HCT116 (cell line): ENCODE measurements around the gene MRAS. TPM values are rescaled to one million over a fixed set of nuclear protein-coding genes. Genes with fewer than 3 reads are reported as not detected.
"Not testable (repeated sequence)": the region's sequence is repeated elsewhere in the genome, so short reads cannot be mapped to it uniquely, and the experiment has no call there.

ENCODE experiments used
- ATAC-seq: fragments of 200-7000 bp; cut with Tn5 transposase; 2 replicates; pipeline ENCODE4 v1.9.1; 2020; ENCODE audit warnings: mild to moderate bottlenecking, moderate library complexity
- BruUV-seq: library from RNA; stranded (reverse); fragments of 400-500 nt; replicated peaks from 2 replicates; lab custom pipeline; 2021; lab: Mats Ljungman, UMichigan
- CTCF ChIA-PET: fragments of 300-600 bp; sonication (Branson Sonifier 250); formaldehyde crosslinking; loops from one replicate; lab custom pipeline; 2021; ENCODE audit warnings: antibody characterized with exemption; lab: Charles Lee
- POLR2A ChIA-PET: fragments of 300-600, 350-600 bp; sonication (Branson Sonifier 250); formaldehyde crosslinking; loops from one replicate; lab custom pipeline; 2021; ENCODE audit warnings: antibody characterized with exemption; lab: Charles Lee
- RAD21 ChIA-PET, 2 experiments: fragments of 300-600 bp; sonication (Branson Sonifier 250); formaldehyde crosslinking; loops; one replicate each; lab custom pipeline; 2023; ENCODE audit warnings: low total read pairs in 2 of 2; ENCODE audit not compliant: uncharacterized antibody in 2 of 2, unreplicated experiment in 2 of 2, low non-redundant PET in 1 of 2; lab: Charles Lee
- DNase-seq: peaks from one replicate; pipeline ENCODE4 v3.0.0-alpha.2; 2010; ENCODE audit warnings: low read depth, low spot score
- H2AFZ ChIP-seq: fragments of 200-600 bp; shearing (Covaris generic), sonication (generic); 2 replicates; pipeline ENCODE4 v1.6.1; 2017; ENCODE audit warnings: low read depth, mixed run types, mixed read lengths, antibody characterized with exemption, low read length; ENCODE audit not compliant: poor library complexity, severe bottlenecking
- H3K27ac ChIP-seq: 2 replicates; pipeline ENCODE4 v1.5.1; 2012; ENCODE audit warnings: low read depth, low read length
- H3K27me3 ChIP-seq: fragments of 200-600 bp; sonication (generic); 2 replicates; pipeline ENCODE4 v1.6.1; 2016; ENCODE audit warnings: mixed run types, low read length, mixed read lengths; ENCODE audit not compliant: insufficient read depth
- H3K36me3 ChIP-seq, 2 experiments: fragments of 200-500 bp in 1 of 2; fragments of 200-600 bp in 1 of 2; sonication (Bioruptor generic) in 1 of 2; sonication (generic) in 1 of 2; 2 replicates each; pipeline versions ENCODE4 v1.5.1 to v1.6.1; 2014 to 2016; ENCODE audit warnings: low read length in 2 of 2, inconsistent platforms in 1 of 2, mixed read lengths in 1 of 2, mixed run types in 1 of 2; ENCODE audit not compliant: insufficient read depth in 2 of 2, control insufficient read depth in 1 of 2
- H3K4me1 ChIP-seq, 2 experiments: fragments of 200-600 bp in 1 of 2; sonication (generic) in 1 of 2; 2 replicates each; pipeline versions ENCODE4 v1.5.1 to v1.6.1; 2012 to 2017; ENCODE audit warnings: low read length in 2 of 2, inconsistent platforms in 1 of 2, mild to moderate bottlenecking in 1 of 2, mixed read lengths in 1 of 2, mixed run types in 1 of 2, moderate library complexity in 1 of 2; ENCODE audit not compliant: insufficient read depth in 2 of 2, control insufficient read depth in 1 of 2
- H3K4me2 ChIP-seq: fragments of 200-600 bp; sonication (generic); 2 replicates; pipeline ENCODE4 v1.6.1; 2017; ENCODE audit warnings: mixed run types, low read length, mixed read lengths
- H3K4me3 ChIP-seq, 2 experiments: fragments of 200-600 bp in 1 of 2; sonication (generic) in 1 of 2; replicated peaks in 1 of 2; 2 replicates each; pipeline ENCODE4 v1.5.1; 2011 to 2016; ENCODE audit warnings: low read length in 2 of 2, control low read depth in 1 of 2, low read depth in 1 of 2, mild to moderate bottlenecking in 1 of 2, mixed read lengths in 1 of 2, mixed run types in 1 of 2
- H3K79me2 ChIP-seq: fragments of 200-600 bp; sonication (generic); 2 replicates; pipeline ENCODE4 v1.6.1; 2017; ENCODE audit warnings: mild to moderate bottlenecking, mixed run types, low read length, moderate library complexity, mixed read lengths; ENCODE audit not compliant: insufficient read depth
- H3K9ac ChIP-seq: fragments of 200-600 bp; sonication (generic); 2 replicates; pipeline ENCODE4 v1.6.1; 2016; ENCODE audit warnings: low read length, mixed read lengths
- H3K9me2 ChIP-seq: fragments of 200-600 bp; sonication (generic), shearing (Covaris generic); 2 replicates; pipeline ENCODE4 v1.6.1; 2017; ENCODE audit warnings: mixed run types, mild to moderate bottlenecking, moderate library complexity; ENCODE audit not compliant: insufficient read depth
- H3K9me3 ChIP-seq, 2 experiments: fragments of 200-500 bp in 1 of 2; fragments of 200-600 bp in 1 of 2; sonication (Bioruptor generic) in 1 of 2; sonication (generic) in 1 of 2; 2 replicates each; pipeline ENCODE4 v1.6.1; 2014 to 2017; ENCODE audit warnings: low read length in 2 of 2, mixed read lengths in 2 of 2, inconsistent platforms in 1 of 2, low read depth in 1 of 2, mild to moderate bottlenecking in 1 of 2, mixed run types in 1 of 2, moderate library complexity in 1 of 2; ENCODE audit not compliant: control insufficient read depth in 1 of 2, insufficient read depth in 1 of 2
- H4K20me1 ChIP-seq: fragments of 200-600 bp; sonication (generic), shearing (Covaris generic); 2 replicates; pipeline ENCODE4 v1.6.1; 2017; ENCODE audit warnings: mixed run types, mild to moderate bottlenecking, moderate library complexity; ENCODE audit not compliant: insufficient read depth
- CBX3 ChIP-seq: IDR thresholded peaks from 2 replicates; pipeline ENCODE4 v1.6.1; 2012; ENCODE audit warnings: low read depth
- EGR1 ChIP-seq: IDR thresholded peaks from 2 replicates; pipeline ENCODE4 v1.6.1; 2012; ENCODE audit warnings: low read depth
- ELF1 ChIP-seq: IDR thresholded peaks from 2 replicates; pipeline ENCODE4 v1.6.1; 2012; ENCODE audit warnings: low read depth, borderline replicate concordance
- EZH2 ChIP-seq: fragments of 200-600 bp; sonication (generic); IDR thresholded peaks from 2 replicates; pipeline ENCODE4 v1.6.1; 2017; ENCODE audit warnings: antibody characterized with exemption, mixed run types
- EZH2phosphoT487 ChIP-seq: fragments of 200-600 bp; IDR thresholded peaks from 2 replicates; pipeline ENCODE4 v1.6.1; 2018; ENCODE audit warnings: antibody characterized with exemption, borderline replicate concordance
- FOSL1 ChIP-seq: IDR thresholded peaks from 2 replicates; pipeline ENCODE4 v1.6.1; 2012; ENCODE audit warnings: low read depth
- RAD21 ChIP-seq: IDR thresholded peaks from 2 replicates; pipeline ENCODE4 v1.6.1; 2012; ENCODE audit warnings: low read depth, mild to moderate bottlenecking
- SIN3A ChIP-seq: IDR thresholded peaks from 2 replicates; pipeline ENCODE4 v1.6.1; 2012; ENCODE audit warnings: low read depth
- SRF ChIP-seq: IDR thresholded peaks from 2 replicates; pipeline ENCODE4 v1.6.1; 2012; ENCODE audit warnings: low read depth
- TCF7L2 ChIP-seq: IDR thresholded peaks from 2 replicates; pipeline ENCODE4 v1.7.0; 2011; ENCODE audit warnings: borderline replicate concordance, inconsistent platforms; ENCODE audit not compliant: insufficient read depth, insufficient read length; ENCODE audit errors: extremely low read depth
- YY1 ChIP-seq: IDR thresholded peaks from 2 replicates; pipeline ENCODE4 v1.6.1; 2011; ENCODE audit warnings: low read length, low read depth, moderate library complexity, mild to moderate bottlenecking; ENCODE audit not compliant: insufficient replicate concordance; ENCODE audit errors: extremely low read depth
- ZFX ChIP-seq: fragments of 450-650 bp; IDR thresholded peaks from 2 replicates; pipeline ENCODE4 v1.6.1; 2017
- intact Hi-C: fragments of 100-400 bp; cut with micrococcal nuclease; formaldehyde crosslinking; loops from 2 replicates; pipeline ENCODE4 v1.10.0; 2022
- total RNA-seq: library from RNA; stranded (reverse); gene quantifications from one replicate; pipeline ENCODE4 v1.2.1, GENCODE V29; 2021; ENCODE audit not compliant: unreplicated experiment
- TF ChIP-seq, protein P1 (sequence below), 3 experiments: fragments of 200-600 bp in 1 of 3; sonication (generic) in 1 of 3; IDR thresholded peaks in 2 of 3; conservative IDR thresholded peaks in 1 of 3; 2 replicates each; pipeline ENCODE4 v1.5.1; 2012 to 2017; ENCODE audit warnings: low read depth in 2 of 3, low read length in 2 of 3, antibody characterized with exemption in 1 of 3, borderline replicate concordance in 1 of 3, control low read depth in 1 of 3, mild to moderate bottlenecking in 1 of 3, mixed read lengths in 1 of 3, mixed run types in 1 of 3, moderate library complexity in 1 of 3; ENCODE audit not compliant: insufficient read depth in 1 of 3

MRAS gene
- total RNA-seq, 1 experiment from 2014 or later, result 13.5 TPM

DNA sequence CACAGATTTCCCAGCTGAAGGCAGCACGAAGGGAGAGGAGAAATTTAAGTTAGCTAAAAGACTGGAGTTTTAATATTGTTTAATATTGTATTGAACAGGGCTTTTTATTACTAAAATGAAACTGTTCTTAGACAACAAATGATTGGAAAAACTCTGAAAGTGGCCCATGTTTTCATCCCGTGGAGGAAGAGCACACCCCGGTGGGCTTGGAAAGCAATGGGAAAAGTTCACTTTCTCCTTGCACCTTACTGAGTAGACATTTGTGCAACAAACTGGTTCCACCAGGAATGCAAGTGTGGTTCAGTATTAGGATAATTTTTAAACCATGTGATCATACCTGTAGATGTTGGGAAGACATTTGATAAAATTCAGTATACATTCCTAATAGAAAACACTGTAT lies 77.8 kb downstream of the MRAS start:
- no TSS peak for BruUV-seq
- peak; percentile 76 for ATAC-seq
- Histone ChIP-seq H3K27me3 (no peaks in the 10 kb centered on the region), H2AFZ (peak overlapping the region; percentile 67), H3K9me2 (no peaks in the 10 kb centered on the region), H3K4me1 (no peaks in the 10 kb centered on the region), H3K4me2 (no peak overlapping the region), H3K79me2 (no peaks in the 10 kb centered on the region), H3K27ac (no peak overlapping the region), H3K9me3 (no peaks in the 10 kb centered on the region), H3K4me3 (no peak overlapping the region), H3K36me3 (no peaks in the 10 kb centered on the region), H4K20me1 (no peaks in the 10 kb centered on the region), H3K9ac (no peak overlapping the region)
- ChIA-PET POLR2A (no interaction called here), RAD21 (no interaction called here), CTCF (interaction anchor here (0.9 to 1.6 kb wide), 4 partner anchors 9 to 497 kb away, joined by 3 to 7 read pairs (median 4); no protein-coding TSS in a partner anchor)
- TF ChIP-seq EZH2phosphoT487 (no peak), ELF1 (no peak), TCF7L2 (no peak), RAD21 (peak; percentile 86), ZFX (no peak), EGR1 (no peak), SIN3A (no peak), CBX3 (no peak), EZH2 (no peak), SRF (no peak), FOSL1 (no peak), YY1 (no peak)
- TF ChIP-seq, protein P1, sequence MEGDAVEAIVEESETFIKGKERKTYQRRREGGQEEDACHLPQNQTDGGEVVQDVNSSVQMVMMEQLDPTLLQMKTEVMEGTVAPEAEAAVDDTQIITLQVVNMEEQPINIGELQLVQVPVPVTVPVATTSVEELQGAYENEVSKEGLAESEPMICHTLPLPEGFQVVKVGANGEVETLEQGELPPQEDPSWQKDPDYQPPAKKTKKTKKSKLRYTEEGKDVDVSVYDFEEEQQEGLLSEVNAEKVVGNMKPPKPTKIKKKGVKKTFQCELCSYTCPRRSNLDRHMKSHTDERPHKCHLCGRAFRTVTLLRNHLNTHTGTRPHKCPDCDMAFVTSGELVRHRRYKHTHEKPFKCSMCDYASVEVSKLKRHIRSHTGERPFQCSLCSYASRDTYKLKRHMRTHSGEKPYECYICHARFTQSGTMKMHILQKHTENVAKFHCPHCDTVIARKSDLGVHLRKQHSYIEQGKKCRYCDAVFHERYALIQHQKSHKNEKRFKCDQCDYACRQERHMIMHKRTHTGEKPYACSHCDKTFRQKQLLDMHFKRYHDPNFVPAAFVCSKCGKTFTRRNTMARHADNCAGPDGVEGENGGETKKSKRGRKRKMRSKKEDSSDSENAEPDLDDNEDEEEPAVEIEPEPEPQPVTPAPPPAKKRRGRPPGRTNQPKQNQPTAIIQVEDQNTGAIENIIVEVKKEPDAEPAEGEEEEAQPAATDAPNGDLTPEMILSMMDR (IDR thresholded peaks at IDR 0.05 in 2 of 3, conservative IDR thresholded peaks at IDR 0.05 in 1 of 3; ENCODE audit: borderline replicate concordance in 1 of 3, insufficient read depth in 1 of 3, low read depth in 2 of 3, low read length in 2 of 3), result peak; percentile 54 to 68 (median 65); a peak in 5 of 6 replicates
- DNase-seq, result peak; percentile 28
- intact Hi-C loops, result loop anchor here (1.0 to 2.0 kb wide), 3 partner anchors 94 to 357 kb away; no protein-coding TSS in a partner anchor

DNA sequence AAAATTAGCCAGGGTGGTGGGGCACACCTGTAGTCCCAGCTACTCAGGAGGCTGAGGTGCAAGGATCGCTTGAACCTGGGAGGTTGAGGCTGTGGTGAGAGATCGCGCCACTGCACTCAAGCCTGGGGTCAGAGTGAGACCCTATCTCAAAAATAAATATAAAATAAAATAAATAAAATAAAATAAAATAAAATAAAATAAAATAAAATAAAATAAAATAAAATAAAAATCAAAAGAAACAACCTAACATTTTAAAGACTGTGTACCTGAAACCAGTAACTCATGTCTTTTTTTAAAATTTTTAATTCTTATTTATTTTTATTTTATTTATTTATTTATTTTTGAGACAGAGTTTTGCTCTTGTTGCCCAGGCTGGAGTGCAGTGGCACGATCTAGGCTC lies 78.4 kb downstream of the MRAS start:
- H3K4me2 ChIP-seq, POLR2A ChIA-PET, H3K9ac ChIP-seq, H2AFZ ChIP-seq, H3K27ac ChIP-seq, RAD21 ChIA-PET, H3K27me3 ChIP-seq, BruUV-seq, DNase-seq, H3K9me3 ChIP-seq, H3K79me2 ChIP-seq, H3K4me1 ChIP-seq, ATAC-seq, H4K20me1 ChIP-seq, H3K4me3 ChIP-seq, H3K9me2 ChIP-seq, H3K36me3 ChIP-seq: not testable (repeated sequence)
- intact Hi-C loops, result loop anchor here (1.0 to 2.0 kb wide), 3 partner anchors 94 to 358 kb away; no protein-coding TSS in a partner anchor
- CTCF ChIA-PET, result interaction anchor here (1.0 to 1.6 kb wide), 3 partner anchors 9 to 497 kb away, joined by 3 to 7 read pairs (median 4); no protein-coding TSS in a partner anchor
